SK-N-SH treated with all-trans-retinoic acid at 6 μM for 48 hours (cell line): ENCODE measurements around the gene WASF3.

ENCODE experiments used
- ARNTL ChIP-seq: fragments of 450-650 bp; formaldehyde crosslinking; IDR thresholded peaks from 2 replicates; pipeline ENCODE4 v1.5.0; 2020; ENCODE audit warnings: low read depth, mild to moderate bottlenecking, moderate library complexity, borderline replicate concordance
- BACH2 ChIP-seq: fragments of 250-450 bp; sonication (Bioruptor Pico); IDR thresholded peaks from 2 replicates; pipeline ENCODE4 v1.9.0; 2021; ENCODE audit warnings: mild to moderate bottlenecking, borderline replicate concordance
- GLIS3 ChIP-seq: fragments of 250-450 bp; sonication (Bioruptor Pico); IDR thresholded peaks from 2 replicates; pipeline ENCODE4 v1.5.0; 2020; ENCODE audit warnings: mild to moderate bottlenecking, moderate library complexity
- ZFP30 ChIP-seq: fragments of 450-650 bp; formaldehyde crosslinking; IDR thresholded peaks from 2 replicates; pipeline ENCODE4 v1.5.0; 2022; ENCODE audit warnings: mild to moderate bottlenecking, moderate library complexity

DNA sequence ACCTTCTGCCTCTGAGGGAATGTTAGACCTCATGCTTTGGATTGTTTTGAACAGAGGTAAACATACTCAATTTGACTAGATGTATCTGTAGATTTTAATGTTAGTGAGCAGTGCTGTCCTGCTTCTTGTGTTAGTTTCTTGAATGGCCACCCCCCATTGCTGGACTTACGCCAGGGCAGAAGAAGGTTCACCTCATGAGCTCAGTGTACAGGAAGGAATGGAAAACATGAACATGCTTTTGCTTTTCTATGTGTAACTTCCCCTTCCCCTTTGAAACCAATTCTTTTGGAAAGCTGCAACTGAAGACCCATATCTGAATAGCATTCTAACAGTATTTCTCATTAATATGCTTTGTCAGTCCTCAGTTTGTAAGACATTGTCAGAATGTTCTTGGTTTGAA lies 32.3 kb downstream of the WASF3 start:
- TF ChIP-seq BACH2 (CRISPR knock-in tag), result no peak
- no peak for TF ChIP-seq ZFP30 (CRISPR knock-in tag)
- no peak for TF ChIP-seq ARNTL (CRISPR knock-in tag)
- no peak for TF ChIP-seq GLIS3 (CRISPR knock-in tag)
